K562 (cell line): ENCODE measurements around the gene TMCC2. TPM values are rescaled to one million over a fixed set of nuclear protein-coding genes. Genes with fewer than 3 reads are reported as not detected.

Experiments used
- E2F3 ChIP-seq: fragments of 250-450 bp; sonication (Bioruptor Pico); IDR thresholded peaks from 2 replicates; pipeline ENCODE4 v1.4.0; 2020; ENCODE audit warnings: mild to moderate bottlenecking
- EZH2 ChIP-seq: IDR thresholded peaks from 2 replicates; pipeline ENCODE4 v1.6.1; 2012; ENCODE audit warnings: low read depth, mild to moderate bottlenecking, inconsistent platforms, low read length, borderline replicate concordance
- FOXJ3 ChIP-seq: sonication (generic); formaldehyde crosslinking; IDR thresholded peaks from 2 replicates; pipeline ENCODE4 v1.4.0; 2020; ENCODE audit warnings: mild to moderate bottlenecking, missing genetic modification reagents
- FOXK2 ChIP-seq, 2 experiments: fragments of 450-650 bp; IDR thresholded peaks in 1 of 2; conservative IDR thresholded peaks in 1 of 2; 2 replicates each; pipeline ENCODE4 v1.6.1; 2016; ENCODE audit warnings: low read depth in 2 of 2, mild to moderate bottlenecking in 1 of 2
- KLF10 ChIP-seq: fragments of 250-450 bp; sonication (Bioruptor Pico); IDR thresholded peaks from 2 replicates; pipeline ENCODE4 v1.6.1; 2021; ENCODE audit warnings: matching md5 sums
- LEF1 ChIP-seq: fragments of 450-650 bp; IDR thresholded peaks from 2 replicates; pipeline ENCODE4 v1.6.1; 2016; ENCODE audit warnings: mild to moderate bottlenecking
- NCOA6 ChIP-seq: fragments of 450-650 bp; IDR thresholded peaks from 2 replicates; pipeline ENCODE4 v1.6.1; 2017; ENCODE audit warnings: mild to moderate bottlenecking
- POU5F1 ChIP-seq: fragments of 150-350 bp; IDR thresholded peaks from 2 replicates; pipeline ENCODE4 v1.6.1; 2014; ENCODE audit warnings: borderline replicate concordance, low read length, low read depth, mild to moderate bottlenecking; ENCODE audit not compliant: partially characterized antibody
- RHOXF2B ChIP-seq: fragments of 250-450 bp; sonication (Bioruptor Pico); conservative IDR thresholded peaks from 2 replicates; pipeline ENCODE4 v1.5.1; 2021
- SMAD4 ChIP-seq: fragments of 250-450 bp; sonication (Bioruptor Pico); conservative IDR thresholded peaks from 2 replicates; pipeline ENCODE4 v1.8.0; 2021; ENCODE audit warnings: inconsistent platforms, mild to moderate bottlenecking, moderate library complexity
- STAT5B ChIP-seq: fragments of 250-450 bp; sonication (Bioruptor Pico); IDR thresholded peaks from 2 replicates; pipeline ENCODE4 v1.8.0; 2021; ENCODE audit warnings: mild to moderate bottlenecking, inconsistent platforms
- ZNF134 ChIP-seq: fragments of 250-450 bp; sonication (Bioruptor Pico); conservative IDR thresholded peaks from 2 replicates; pipeline ENCODE4 v1.4.0; 2020
- ZNF184 ChIP-seq: sonication (generic); formaldehyde crosslinking; IDR thresholded peaks from 2 replicates; pipeline ENCODE4 v1.5.0; 2020; ENCODE audit warnings: missing genetic modification reagents
- ZZZ3 ChIP-seq: fragments of 450-650 bp; IDR thresholded peaks from 2 replicates; pipeline ENCODE4 v1.6.1; 2016; ENCODE audit warnings: antibody characterized with exemption, mild to moderate bottlenecking, moderate library complexity
- polyA plus RNA-seq, 8 experiments: library from polyadenylated mRNA; depleted of rRNA in 4 of 8; stranded (reverse) in 5 of 8; unstranded in 3 of 8; fragments of >200 nt; fragmentation: Nextera tagmentation in 2 of 8; fragmentation: Illumina TruSeq in 1 of 8; extraction: Ambion mirVana in 2 of 8; extraction: Trizol in 1 of 8; gene quantifications; 2 replicates each; pipeline versions ENCODE4 v1.2.1 to v1.2.3, GENCODE V29; 2011 to 2014; ENCODE audit warnings: inconsistent platforms in 1 of 8, missing spikeins in 1 of 8
- total RNA-seq, 7 experiments: library from RNA; depleted of rRNA in 6 of 7; stranded (reverse); fragments of >200 nt in 6 of 7; fragmentation: Illumina TruSeq in 2 of 7; extraction: Trizol in 2 of 7; gene quantifications; 2 replicates each; pipeline versions ENCODE4 v1.2.1 to v1.2.3, GENCODE V29; 2011 to 2021; ENCODE audit warnings: low replicate concordance in 1 of 7
- TF ChIP-seq, protein P1 (sequence below): sonication (generic); formaldehyde crosslinking; IDR thresholded peaks from 2 replicates; pipeline ENCODE4 v1.8.0; 2022; ENCODE audit warnings: mild to moderate bottlenecking, missing genetic modification reagents
- TF ChIP-seq, protein P2 (sequence below): sonication (generic); formaldehyde crosslinking; IDR thresholded peaks from 2 replicates; pipeline ENCODE4 v1.9.0; 2022; ENCODE audit warnings: mild to moderate bottlenecking, missing genetic modification reagents
- TF ChIP-seq, protein P3 (sequence below), 3 experiments: fragments of 200-800 bp in 1 of 3; sonication (Bioruptor generic) in 1 of 3; sonication (generic) in 1 of 3; formaldehyde crosslinking in 1 of 3; IDR thresholded peaks; 2 replicates each; pipeline versions ENCODE4 v1.6.1 to v1.8.0; 2016 to 2022; ENCODE audit warnings: mild to moderate bottlenecking in 2 of 3, missing compliant biosample characterization in 2 of 3, missing genetic modification characterization in 2 of 3, missing genetic modification reagents in 1 of 3
- TF ChIP-seq, protein P4 (sequence below): sonication (generic); formaldehyde crosslinking; IDR thresholded peaks from 2 replicates; pipeline ENCODE4 v1.8.0; 2022; ENCODE audit warnings: missing genetic modification reagents, mild to moderate bottlenecking, moderate library complexity, borderline replicate concordance
- TF ChIP-seq, protein P5 (sequence below), 2 experiments: fragments of 450-650 bp; IDR thresholded peaks; 2 replicates each; pipeline ENCODE4 v1.6.1; 2018; ENCODE audit warnings: mild to moderate bottlenecking in 2 of 2, low read depth in 1 of 2; ENCODE audit not compliant: partially characterized antibody in 2 of 2

TMCC2 gene
- total and polyA plus RNA-seq, 9 of the 15 experiments (the other 6 are each of a cell fraction or from before 2014, with no cell fraction given), result 0.06 to 1.8 (median 0.98) TPM

DNA sequence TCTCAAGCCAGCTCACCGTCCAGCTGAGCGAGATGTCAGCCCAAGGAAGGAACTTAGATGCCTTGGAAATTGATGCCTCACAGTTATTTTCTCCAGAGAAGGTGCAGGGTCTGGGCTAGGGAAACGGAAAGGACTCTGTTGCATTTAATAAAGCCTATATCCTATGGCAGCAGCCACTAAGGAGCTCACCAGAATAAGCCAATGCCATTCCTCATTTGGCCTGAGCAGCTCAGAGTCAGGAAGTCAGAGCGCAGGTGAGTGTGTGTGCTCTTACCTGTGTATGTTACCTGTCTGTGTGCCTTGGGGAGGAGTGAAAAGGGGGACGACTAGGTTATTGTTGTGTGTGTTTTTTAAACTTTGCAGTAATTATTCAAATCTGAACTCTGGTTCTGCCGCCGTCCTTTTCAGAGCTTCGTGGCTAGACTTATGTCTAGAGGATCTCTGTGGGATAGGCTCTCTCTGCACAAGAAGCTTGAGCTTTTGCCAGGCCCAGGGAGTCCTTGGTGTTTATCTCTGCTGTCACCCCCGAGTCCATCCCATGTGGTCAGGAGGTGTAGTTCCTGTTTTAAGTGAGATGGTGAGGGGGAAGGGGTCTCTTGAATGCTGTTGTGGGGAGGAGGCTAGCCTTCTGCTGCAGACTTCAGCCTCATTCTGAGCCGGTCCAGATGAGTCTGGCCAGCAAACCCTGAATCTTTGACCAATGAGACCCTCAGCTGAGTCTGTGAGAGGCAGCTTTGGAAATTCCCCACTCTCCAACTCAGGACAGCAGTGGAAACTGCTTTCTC, 2.4 kb downstream of the TMCC2 start (continued):
- TF ChIP-seq, protein P1, sequence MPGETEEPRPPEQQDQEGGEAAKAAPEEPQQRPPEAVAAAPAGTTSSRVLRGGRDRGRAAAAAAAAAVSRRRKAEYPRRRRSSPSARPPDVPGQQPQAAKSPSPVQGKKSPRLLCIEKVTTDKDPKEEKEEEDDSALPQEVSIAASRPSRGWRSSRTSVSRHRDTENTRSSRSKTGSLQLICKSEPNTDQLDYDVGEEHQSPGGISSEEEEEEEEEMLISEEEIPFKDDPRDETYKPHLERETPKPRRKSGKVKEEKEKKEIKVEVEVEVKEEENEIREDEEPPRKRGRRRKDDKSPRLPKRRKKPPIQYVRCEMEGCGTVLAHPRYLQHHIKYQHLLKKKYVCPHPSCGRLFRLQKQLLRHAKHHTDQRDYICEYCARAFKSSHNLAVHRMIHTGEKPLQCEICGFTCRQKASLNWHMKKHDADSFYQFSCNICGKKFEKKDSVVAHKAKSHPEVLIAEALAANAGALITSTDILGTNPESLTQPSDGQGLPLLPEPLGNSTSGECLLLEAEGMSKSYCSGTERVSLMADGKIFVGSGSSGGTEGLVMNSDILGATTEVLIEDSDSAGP (CRISPR knock-in tag), result no peak
- TF ChIP-seq, protein P2, sequence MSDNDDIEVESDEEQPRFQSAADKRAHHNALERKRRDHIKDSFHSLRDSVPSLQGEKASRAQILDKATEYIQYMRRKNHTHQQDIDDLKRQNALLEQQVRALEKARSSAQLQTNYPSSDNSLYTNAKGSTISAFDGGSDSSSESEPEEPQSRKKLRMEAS, result peak; percentile 28; the same call in 1 of the 2 replicates
- TF ChIP-seq FOXJ3 (CRISPR knock-in tag) (no peak), LEF1 (no peak), SMAD4 (CRISPR knock-in tag) (0 out of 2 replicates have a peak, but pooled peaks have one; percentile 47), FOXK2 (conservative IDR thresholded peaks at IDR 0.05 in 1 of 2, IDR thresholded peaks at IDR 0.05 in 1 of 2; ENCODE audit: low read depth in 2 of 2) (peak; percentile 74 to 77; a peak in 2 of 4 replicates), E2F3 (no peak), ZNF184 (no peak), KLF10 (CRISPR knock-in tag) (no peak), RHOXF2B (CRISPR knock-in tag) (no peak), ZNF134 (CRISPR knock-in tag) (no peak), ZZZ3 (no peak), NCOA6 (no peak), POU5F1 (no peak), EZH2 (no peak), STAT5B (CRISPR knock-in tag) (no peak)
- TF ChIP-seq, protein P3, sequence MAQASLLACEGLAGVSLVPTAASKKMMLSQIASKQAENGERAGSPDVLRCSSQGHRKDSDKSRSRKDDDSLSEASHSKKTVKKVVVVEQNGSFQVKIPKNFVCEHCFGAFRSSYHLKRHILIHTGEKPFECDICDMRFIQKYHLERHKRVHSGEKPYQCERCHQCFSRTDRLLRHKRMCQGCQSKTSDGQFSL (CRISPR knock-in tag; IDR thresholded peaks at IDR 0.05), result 0 out of 2 replicates have a peak, but pooled peaks have one; percentile 45
- TF ChIP-seq, protein P3 (tag; IDR thresholded peaks at IDR 0.05), result no peak
- TF ChIP-seq, protein P4, sequence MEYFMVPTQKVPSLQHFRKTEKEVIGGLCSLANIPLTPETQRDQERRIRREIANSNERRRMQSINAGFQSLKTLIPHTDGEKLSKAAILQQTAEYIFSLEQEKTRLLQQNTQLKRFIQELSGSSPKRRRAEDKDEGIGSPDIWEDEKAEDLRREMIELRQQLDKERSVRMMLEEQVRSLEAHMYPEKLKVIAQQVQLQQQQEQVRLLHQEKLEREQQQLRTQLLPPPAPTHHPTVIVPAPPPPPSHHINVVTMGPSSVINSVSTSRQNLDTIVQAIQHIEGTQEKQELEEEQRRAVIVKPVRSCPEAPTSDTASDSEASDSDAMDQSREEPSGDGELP, result 0 out of 2 replicates have a peak, but pooled peaks have one; percentile 3
- TF ChIP-seq, protein P5, sequence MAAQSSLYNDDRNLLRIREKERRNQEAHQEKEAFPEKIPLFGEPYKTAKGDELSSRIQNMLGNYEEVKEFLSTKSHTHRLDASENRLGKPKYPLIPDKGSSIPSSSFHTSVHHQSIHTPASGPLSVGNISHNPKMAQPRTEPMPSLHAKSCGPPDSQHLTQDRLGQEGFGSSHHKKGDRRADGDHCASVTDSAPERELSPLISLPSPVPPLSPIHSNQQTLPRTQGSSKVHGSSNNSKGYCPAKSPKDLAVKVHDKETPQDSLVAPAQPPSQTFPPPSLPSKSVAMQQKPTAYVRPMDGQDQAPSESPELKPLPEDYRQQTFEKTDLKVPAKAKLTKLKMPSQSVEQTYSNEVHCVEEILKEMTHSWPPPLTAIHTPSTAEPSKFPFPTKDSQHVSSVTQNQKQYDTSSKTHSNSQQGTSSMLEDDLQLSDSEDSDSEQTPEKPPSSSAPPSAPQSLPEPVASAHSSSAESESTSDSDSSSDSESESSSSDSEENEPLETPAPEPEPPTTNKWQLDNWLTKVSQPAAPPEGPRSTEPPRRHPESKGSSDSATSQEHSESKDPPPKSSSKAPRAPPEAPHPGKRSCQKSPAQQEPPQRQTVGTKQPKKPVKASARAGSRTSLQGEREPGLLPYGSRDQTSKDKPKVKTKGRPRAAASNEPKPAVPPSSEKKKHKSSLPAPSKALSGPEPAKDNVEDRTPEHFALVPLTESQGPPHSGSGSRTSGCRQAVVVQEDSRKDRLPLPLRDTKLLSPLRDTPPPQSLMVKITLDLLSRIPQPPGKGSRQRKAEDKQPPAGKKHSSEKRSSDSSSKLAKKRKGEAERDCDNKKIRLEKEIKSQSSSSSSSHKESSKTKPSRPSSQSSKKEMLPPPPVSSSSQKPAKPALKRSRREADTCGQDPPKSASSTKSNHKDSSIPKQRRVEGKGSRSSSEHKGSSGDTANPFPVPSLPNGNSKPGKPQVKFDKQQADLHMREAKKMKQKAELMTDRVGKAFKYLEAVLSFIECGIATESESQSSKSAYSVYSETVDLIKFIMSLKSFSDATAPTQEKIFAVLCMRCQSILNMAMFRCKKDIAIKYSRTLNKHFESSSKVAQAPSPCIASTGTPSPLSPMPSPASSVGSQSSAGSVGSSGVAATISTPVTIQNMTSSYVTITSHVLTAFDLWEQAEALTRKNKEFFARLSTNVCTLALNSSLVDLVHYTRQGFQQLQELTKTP (IDR thresholded peaks at IDR 0.05; ENCODE audit: low read depth in 1 of 2, partially characterized antibody in 2 of 2), result no peak
